Measurements from ENCODE around the gene CLDN9. TPM values are rescaled to one million over a fixed set of nuclear protein-coding genes. Genes with fewer than 3 reads are reported as not detected.

The CLDN9 gene
- polyA plus RNA-seq, 1 donor from 2014 or later = not detected

DNA sequence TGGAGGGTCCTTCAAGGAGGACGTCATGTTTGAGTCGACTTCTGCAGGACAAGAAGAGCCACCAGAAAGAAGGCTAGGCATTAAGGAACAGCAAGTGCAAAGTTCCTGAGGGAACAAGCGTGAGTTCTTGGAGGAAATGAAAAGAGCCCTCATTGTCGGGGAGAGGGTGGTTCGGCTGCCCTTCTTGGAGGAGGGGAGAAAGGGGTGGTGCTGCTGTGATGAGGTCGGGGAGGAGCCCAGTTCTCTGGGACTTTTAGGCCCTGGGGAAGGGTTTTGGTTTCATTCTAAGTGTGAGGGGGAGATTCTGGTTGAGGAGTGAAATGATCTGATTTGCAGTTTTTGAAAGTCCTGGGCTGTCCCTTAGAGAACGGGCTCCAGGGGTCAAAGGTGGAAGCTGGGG lies 19.9 kb downstream of the CLDN9 start:
- Histone ChIP-seq H4K20me1 (ENCODE audit: insufficient read depth) (no peaks in the 10 kb centered on the region), H3K27me3 (ENCODE audit: insufficient read depth, low read depth, low read length) (peaks cover 52% of the 10 kb centered on the region), H3K9ac (ENCODE audit: low read length) (no peak overlapping the region), H3K9me2 (ENCODE audit: insufficient read depth, low read length) (no peaks in the 10 kb centered on the region), H3K36me3 (ENCODE audit: insufficient read depth, low read length) (no peaks in the 10 kb centered on the region), H3K27ac (ENCODE audit: low read length) (no peak overlapping the region), H3K4me3 (ENCODE audit: low read length) (no peak overlapping the region), H3K79me2 (replicated peaks; ENCODE audit: insufficient read depth, low read length) (no peaks in the 10 kb centered on the region), H3K4me2 (ENCODE audit: low read length) (no peak overlapping the region), H2AFZ (ENCODE audit: low read depth, low read length) (no peak overlapping the region), H3F3A (ENCODE audit: insufficient read depth, low read length, poor library complexity, severe bottlenecking) (no peaks in the 10 kb centered on the region), H3K9me3 (ENCODE audit: low read length) (no peaks in the 10 kb centered on the region)
- TF ChIP-seq TAF1 (IDR thresholded peaks at IDR 0.05; ENCODE audit: low read depth) = no peak
- TF ChIP-seq, protein P1, sequence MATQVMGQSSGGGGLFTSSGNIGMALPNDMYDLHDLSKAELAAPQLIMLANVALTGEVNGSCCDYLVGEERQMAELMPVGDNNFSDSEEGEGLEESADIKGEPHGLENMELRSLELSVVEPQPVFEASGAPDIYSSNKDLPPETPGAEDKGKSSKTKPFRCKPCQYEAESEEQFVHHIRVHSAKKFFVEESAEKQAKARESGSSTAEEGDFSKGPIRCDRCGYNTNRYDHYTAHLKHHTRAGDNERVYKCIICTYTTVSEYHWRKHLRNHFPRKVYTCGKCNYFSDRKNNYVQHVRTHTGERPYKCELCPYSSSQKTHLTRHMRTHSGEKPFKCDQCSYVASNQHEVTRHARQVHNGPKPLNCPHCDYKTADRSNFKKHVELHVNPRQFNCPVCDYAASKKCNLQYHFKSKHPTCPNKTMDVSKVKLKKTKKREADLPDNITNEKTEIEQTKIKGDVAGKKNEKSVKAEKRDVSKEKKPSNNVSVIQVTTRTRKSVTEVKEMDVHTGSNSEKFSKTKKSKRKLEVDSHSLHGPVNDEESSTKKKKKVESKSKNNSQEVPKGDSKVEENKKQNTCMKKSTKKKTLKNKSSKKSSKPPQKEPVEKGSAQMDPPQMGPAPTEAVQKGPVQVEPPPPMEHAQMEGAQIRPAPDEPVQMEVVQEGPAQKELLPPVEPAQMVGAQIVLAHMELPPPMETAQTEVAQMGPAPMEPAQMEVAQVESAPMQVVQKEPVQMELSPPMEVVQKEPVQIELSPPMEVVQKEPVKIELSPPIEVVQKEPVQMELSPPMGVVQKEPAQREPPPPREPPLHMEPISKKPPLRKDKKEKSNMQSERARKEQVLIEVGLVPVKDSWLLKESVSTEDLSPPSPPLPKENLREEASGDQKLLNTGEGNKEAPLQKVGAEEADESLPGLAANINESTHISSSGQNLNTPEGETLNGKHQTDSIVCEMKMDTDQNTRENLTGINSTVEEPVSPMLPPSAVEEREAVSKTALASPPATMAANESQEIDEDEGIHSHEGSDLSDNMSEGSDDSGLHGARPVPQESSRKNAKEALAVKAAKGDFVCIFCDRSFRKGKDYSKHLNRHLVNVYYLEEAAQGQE (IDR thresholded peaks at IDR 0.05; ENCODE audit: borderline replicate concordance) = no peak
- no peak for TF ChIP-seq EZH2 (IDR thresholded peaks at IDR 0.05; ENCODE audit: borderline replicate concordance, insufficient read depth, low read length, poor library complexity, severe bottlenecking)
- TF ChIP-seq RAD21 (conservative IDR thresholded peaks at IDR 0.05) = no peak
- TF ChIP-seq, protein P2, sequence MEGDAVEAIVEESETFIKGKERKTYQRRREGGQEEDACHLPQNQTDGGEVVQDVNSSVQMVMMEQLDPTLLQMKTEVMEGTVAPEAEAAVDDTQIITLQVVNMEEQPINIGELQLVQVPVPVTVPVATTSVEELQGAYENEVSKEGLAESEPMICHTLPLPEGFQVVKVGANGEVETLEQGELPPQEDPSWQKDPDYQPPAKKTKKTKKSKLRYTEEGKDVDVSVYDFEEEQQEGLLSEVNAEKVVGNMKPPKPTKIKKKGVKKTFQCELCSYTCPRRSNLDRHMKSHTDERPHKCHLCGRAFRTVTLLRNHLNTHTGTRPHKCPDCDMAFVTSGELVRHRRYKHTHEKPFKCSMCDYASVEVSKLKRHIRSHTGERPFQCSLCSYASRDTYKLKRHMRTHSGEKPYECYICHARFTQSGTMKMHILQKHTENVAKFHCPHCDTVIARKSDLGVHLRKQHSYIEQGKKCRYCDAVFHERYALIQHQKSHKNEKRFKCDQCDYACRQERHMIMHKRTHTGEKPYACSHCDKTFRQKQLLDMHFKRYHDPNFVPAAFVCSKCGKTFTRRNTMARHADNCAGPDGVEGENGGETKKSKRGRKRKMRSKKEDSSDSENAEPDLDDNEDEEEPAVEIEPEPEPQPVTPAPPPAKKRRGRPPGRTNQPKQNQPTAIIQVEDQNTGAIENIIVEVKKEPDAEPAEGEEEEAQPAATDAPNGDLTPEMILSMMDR (IDR thresholded peaks at IDR 0.05; ENCODE audit: poor library complexity, severe bottlenecking) = no peak
- TF ChIP-seq SMC3 (conservative IDR thresholded peaks at IDR 0.05; ENCODE audit: poor library complexity) = no peak
- no peak for TF ChIP-seq EP300 (conservative IDR thresholded peaks at IDR 0.05; ENCODE audit: poor library complexity, severe bottlenecking)
- no peak for TF ChIP-seq POLR2AphosphoS5 (IDR thresholded peaks at IDR 0.05)
- TF ChIP-seq MXI1 (conservative IDR thresholded peaks at IDR 0.05; ENCODE audit: poor library complexity, severe bottlenecking) = no peak

DNA sequence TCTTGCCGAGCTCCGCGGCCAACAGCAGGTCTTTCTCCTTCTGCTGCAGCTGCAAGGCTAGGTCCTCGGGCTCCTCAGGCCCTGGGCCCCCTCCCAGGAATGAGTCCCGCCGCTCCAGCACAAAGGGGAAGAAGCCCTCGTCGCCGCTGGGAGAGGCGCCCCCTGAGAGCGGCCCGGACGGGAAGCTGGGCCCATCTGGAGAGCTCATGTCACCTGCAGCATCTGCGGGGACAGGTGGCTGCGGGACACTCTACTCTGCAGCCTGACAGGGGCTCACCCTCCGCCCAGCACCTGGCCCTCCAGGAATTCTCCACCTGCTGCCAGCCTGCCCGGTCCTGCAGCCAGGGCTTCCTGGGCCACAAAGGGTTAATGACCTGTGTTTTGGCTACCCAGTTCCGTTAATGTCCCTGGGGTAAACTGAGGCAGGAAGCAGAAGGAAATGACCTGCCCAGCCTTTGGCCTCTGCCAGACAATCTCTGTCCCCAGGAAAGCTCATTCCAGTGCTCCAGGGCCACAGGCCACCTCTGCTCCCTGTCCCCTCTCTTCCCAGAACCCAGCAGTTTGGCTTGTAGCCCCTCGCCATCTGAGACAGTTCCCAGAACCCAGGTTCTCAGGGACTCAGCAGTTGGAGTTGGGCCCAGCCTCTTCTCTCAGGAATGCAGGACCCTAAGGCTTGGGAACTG lies 22.7 kb downstream of the CLDN9 start:
- Histone ChIP-seq H2AFZ (ENCODE audit: low read depth, low read length) (no peak overlapping the region), H3K27ac (ENCODE audit: low read length) (no peak overlapping the region), H3K36me3 (ENCODE audit: insufficient read depth, low read length) (no peaks in the 10 kb centered on the region), H3F3A (ENCODE audit: insufficient read depth, low read length, poor library complexity, severe bottlenecking) (no peaks in the 10 kb centered on the region), H3K79me2 (replicated peaks; ENCODE audit: insufficient read depth, low read length) (no peaks in the 10 kb centered on the region), H3K4me3 (ENCODE audit: low read length) (no peak overlapping the region), H3K9ac (ENCODE audit: low read length) (no peak overlapping the region), H3K4me2 (ENCODE audit: low read length) (no peak overlapping the region), H3K9me3 (ENCODE audit: low read length) (no peaks in the 10 kb centered on the region), H3K9me2 (ENCODE audit: insufficient read depth, low read length) (no peaks in the 10 kb centered on the region), H3K27me3 (ENCODE audit: insufficient read depth, low read depth, low read length) (peaks cover 72% of the 10 kb centered on the region), H4K20me1 (ENCODE audit: insufficient read depth) (no peaks in the 10 kb centered on the region)
- TF ChIP-seq, protein P1 (IDR thresholded peaks at IDR 0.05; ENCODE audit: borderline replicate concordance) = no peak
- no peak for TF ChIP-seq SMC3 (conservative IDR thresholded peaks at IDR 0.05; ENCODE audit: poor library complexity)
- TF ChIP-seq RAD21 (conservative IDR thresholded peaks at IDR 0.05) = no peak
- no peak for TF ChIP-seq POLR2AphosphoS5 (IDR thresholded peaks at IDR 0.05)
- TF ChIP-seq EZH2 (IDR thresholded peaks at IDR 0.05; ENCODE audit: borderline replicate concordance, insufficient read depth, low read length, poor library complexity, severe bottlenecking) = no peak
- no peak for TF ChIP-seq MXI1 (conservative IDR thresholded peaks at IDR 0.05; ENCODE audit: poor library complexity, severe bottlenecking)
- no peak for TF ChIP-seq TAF1 (IDR thresholded peaks at IDR 0.05; ENCODE audit: low read depth)
- TF ChIP-seq, protein P2 (IDR thresholded peaks at IDR 0.05; ENCODE audit: poor library complexity, severe bottlenecking) = no peak
- TF ChIP-seq EP300 (conservative IDR thresholded peaks at IDR 0.05; ENCODE audit: poor library complexity, severe bottlenecking) = no peak

Data from neural cell (in vitro differentiated cells).